Colon (tissue), 2 donors: ENCODE results near the gene NVL.
"Not testable (repeated sequence)": the region's sequence is repeated elsewhere in the genome, so short reads cannot be mapped to it uniquely, and the experiment has no call there.

Experiments used
- FAIRE-seq: peaks from 2 replicates; lab custom pipeline; 2012; peaks lifted over from hg19 to GRCh38; lab: Jason Lieb, UNC
- donor health status: control.
- donor health status: control.

The NVL gene

DNA sequence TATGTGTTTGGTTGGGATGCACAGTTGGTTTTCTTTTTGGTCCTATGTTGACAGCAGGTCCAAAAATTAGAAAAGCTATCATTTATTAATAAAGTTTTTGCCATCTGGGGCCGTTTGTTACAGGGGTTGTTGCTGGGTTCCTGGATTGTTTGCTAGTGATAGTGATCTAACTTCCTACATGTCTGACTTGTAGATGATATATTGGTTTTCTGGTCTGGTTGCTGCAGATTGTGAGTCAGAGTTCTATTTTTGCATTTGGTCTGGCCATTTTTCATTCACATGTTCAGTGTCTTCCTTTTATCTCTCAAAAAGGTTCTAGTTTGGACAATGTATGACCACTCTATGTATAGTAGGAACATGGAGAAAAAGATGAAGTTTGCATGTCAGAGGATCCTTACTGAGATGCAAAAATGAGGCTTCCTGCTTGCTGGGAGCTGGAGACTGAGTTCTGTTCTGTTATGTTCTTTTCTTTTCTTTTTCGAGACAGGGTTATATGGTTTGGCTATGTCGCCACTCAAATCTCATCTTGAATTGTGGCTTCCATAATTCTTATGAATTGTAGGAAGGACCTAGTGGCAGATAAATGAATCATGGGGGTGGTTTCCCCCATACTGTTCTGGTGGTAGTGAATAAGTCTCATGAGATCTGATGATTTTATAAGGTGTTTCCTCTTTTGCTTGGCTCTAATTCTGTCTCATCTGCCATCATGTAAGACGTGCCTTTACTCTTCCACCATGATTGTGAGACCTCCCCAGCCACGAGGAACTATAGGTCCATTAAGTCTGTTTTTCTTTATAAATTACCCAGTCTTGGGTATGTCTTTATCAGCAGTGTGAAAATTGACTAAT is 4.2 kb upstream of the NVL start:
- no peak for FAIRE-seq

DNA sequence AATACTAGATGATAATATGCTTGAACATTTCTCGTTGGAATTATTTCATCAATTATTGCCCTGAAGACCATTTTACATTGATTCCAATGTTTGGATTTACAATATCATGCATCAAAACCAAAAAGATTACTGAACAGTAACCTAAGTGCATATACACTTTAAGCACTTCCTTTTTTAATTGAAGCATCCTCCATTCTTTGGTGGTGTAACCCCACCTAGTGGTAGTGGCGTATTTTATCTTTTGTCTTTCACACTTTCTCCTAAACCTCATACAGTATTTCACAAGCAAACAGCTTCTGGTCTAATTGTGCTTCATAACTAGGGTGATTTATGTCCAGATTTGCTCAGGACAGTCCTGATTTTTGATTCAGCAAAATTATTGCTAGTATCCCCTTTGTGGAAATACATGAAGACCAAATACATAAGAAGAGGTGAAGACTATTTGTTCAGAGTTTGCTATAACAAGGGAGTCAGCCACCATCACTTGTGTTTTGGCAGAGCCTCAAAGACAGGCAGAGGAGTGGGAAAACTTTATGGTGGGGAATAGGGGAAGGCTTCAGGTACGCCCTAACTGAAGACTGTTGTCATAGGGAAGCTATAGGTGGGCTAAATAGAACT is 3.4 kb upstream of the NVL start:
- no peak for FAIRE-seq

DNA sequence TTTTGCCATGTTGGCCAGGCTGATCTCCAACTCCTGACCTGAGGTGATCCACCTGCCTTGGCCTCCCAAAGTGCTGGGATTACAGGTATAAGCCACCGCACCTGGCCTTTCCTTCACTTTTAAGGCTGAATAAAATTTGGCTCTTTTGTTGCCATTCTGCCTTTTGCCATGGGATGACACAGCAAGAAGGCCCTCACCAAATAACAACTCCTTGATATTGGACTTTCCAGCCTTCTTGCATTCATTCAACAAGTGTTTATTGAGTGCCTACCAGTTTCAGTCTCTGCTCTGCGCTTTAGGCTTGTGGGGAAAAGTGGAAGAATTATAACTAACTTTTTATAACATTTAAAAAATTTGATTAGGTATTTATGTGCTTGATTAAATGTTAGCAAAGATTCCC is 1.9 kb upstream of the NVL start:
- FAIRE-seq, result no peak

DNA sequence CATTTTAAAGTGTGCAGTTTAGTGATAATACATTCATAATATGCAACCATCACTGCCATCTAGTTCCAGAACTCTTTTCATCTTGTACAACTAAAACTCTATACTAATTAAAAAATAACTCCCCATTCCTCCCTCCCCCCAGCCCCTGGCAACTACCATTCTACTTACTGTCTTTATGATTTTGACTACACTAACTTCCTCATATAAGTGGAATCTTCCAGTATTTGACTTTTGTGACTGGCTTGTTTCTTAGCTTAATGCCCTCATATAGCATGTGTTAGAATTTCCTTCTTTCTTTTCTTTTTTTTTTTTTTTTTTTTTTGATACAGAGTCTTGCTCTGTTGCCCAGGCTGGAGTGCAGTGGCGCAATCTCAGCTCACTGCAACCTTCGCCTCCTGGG is 1.4 kb upstream of the NVL start:
- no peak for FAIRE-seq

DNA sequence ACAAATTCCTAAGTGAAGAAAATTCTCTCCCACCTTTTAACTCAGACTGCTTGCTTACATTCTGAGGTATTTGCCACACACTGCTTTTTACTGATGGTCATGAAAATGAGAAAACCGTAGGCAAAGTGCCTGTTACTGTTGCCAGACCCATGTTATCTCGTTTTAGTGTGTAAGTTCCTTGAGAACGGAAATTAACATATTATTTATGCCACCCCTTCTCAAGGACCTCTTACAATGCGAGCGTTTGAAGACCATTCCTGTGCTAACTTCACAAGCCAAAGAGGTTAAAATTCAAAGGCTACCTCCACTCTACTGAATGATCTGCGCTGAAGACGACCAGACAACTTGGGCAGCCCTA is 509 bp downstream of the NVL start:
- no peak for FAIRE-seq

DNA sequence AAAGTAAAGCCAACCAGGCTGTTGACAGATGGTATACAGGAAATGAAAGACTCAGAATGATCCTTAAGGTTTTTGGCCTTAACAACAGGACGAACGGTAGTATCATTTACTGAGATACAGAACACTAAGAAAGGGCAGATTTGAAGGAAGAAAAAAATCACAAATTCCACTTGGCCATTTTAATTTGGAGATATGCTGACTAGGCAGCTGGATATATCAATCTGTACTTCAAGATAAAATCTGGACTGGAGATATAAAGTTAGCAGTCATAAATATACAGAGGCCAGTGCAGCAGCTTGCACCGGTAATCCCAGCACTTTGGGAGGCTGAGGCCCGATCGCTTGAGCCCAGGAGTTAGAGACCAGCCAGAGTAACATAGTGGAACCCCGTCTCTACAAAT is 1.3 kb downstream of the NVL start:
- FAIRE-seq, result no peak

DNA sequence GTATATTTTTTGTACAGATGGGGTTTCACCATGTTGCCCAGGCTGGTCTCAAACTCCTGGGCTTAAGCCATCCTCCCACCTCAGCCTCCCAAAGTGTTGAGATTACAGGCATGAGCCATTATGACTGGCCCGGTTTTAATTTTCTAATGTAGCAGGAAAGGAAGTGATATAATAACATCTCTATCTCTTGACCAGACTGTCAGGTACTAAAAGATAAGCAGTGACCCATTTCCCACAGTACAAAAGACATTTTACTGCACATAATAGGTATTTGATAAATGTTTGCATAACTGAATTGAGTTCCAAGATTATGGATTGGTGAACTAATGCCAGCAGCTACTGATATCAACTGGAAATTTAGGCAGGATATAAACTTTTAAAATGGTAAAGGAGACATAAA is 4.0 kb downstream of the NVL start:
- FAIRE-seq, result no peak

DNA sequence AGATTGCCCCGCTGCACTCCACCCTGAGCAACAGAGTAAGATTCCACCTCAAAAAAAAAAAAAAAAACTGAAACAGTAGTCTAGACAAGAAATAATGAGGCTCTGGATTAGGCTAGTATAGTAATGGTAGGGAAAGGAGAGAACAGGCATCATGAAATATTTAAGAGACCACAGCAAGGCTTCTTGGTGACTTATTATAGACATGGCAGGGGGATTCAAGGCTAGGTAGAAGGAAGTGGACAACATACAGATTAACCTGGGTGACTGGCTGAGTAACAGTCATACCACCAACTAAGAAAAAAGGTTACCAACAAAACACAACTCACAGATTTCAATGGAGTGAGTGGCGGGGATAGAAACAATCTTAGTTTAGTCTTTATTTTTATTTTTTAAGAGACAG is 8.3 kb downstream of the NVL start:
- FAIRE-seq, result no peak

DNA sequence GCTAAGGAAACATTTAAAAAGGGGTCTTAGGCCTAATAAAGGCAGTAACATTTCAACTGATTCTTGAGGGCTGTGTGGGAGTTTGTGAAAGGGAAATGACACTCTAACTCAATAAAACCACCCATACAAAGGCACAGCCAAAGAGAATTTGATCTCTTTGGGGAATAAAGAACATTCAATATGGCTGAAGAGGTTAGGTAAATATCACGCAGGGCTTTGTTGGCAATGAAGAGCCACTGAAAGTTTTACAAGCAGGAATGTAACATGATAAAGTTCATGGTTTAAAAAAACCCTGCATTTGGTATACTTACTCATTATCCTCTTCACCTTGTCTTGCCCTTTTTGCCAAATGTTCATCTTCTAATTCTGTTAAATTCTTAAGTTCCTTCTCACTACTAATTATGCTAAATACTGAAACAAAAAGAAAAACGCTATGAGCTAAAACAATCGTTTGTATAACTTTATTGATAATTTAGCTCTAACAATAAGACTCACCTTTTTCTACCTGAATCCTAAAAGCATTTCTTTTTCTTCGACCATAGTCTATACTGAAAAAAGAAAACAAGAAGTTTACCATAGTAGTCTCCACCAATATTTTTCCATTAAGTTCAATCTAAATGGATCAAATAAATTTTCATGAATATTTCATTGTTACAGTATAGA is 12.5 kb downstream of the NVL start:
- no peak for FAIRE-seq

DNA sequence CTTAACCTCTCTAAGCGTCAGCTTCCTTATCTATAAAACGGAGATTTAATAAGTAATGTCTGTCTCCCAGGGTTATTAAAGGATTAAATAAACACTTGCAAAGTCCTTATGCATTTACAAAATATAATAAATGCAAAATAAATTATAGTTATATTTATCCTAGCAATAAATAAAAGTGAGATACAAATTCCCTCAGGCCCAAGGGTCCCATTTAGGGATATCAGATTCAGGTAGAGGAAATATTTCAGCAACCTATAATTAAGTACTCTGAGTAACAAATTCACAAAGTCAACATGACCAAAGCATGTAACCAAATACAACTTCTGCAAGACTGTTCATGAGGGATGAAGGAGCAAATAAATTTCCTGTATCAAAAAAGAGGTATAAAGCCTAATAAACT is 17.9 kb downstream of the NVL start:
- FAIRE-seq, result no peak

DNA sequence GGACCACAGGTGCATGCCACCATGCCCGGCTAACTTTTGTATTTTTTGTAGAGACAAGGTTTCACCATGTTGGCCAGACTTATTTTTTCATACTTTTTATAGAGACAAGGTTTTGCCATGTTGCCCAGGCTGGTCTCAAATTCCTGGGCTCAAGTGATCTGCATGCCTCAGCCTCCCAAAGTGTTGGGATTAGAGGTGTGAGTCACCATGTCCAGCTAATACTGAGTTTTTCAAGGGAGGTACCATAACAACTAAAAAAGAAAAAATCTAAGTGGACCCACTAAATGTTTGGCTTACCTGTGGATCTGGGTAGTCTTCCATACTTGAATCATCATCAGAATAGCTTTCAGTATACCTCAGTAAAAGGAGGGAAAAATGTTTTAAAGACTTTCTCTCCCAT is 18.5 kb downstream of the NVL start:
- not testable (repeated sequence) for FAIRE-seq

DNA sequence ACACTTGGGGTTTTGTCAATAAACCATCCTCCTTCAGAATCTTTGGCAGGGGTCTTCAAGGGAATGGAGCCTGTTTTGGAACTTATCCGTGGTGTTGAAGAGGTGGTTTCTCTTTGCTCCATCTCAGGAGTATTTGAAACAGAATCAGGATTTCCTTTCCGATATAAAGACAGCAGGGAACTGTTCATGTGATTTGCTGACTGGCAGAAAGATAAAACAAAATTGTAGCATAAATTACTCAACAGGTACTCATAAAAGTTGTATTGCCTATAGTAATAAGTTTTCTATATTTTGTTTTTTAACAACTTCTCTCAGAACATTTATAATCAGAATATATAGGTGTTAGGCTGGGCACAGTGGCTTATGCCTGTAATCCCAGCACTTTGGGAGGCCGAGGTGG is 21.9 kb downstream of the NVL start:
- FAIRE-seq, result no peak

DNA sequence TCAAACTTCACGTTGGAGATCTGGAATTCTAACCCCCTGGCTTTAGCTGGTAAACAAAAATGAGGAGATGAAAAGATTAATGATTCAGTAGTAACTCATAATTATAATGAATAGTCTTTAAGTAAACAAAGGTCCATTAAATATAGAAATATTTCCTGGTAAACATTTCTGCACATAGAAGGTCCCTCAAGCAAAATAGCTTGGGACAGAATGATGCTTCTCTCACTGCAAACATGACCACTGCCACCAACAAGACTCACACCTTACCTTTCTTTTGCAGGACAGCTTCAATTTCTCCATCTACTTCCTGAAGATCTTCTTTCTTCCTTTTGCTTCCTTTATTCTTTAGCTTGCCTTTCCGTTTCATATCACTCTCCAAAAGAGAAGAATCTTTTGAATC is 25.2 kb downstream of the NVL start:
- FAIRE-seq, result no peak

DNA sequence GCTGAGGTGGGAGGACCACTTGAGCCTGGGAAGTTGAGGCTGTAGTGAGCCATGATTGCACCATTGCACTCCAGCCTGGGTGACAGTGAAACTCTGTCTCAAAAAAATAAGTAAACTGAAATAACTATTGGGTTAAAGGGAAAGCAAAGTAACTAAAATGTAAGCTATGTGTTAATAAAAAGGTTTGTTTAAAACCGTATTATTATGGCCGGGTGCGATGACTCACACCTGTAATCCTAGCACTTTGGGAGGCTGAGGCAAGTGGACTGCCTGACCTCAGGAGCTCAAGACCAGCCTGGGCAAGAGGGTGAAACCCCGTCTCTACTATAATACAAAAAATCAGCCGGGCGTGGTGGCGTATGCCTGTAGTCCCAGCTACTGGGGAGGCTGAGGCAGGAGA is 27.0 kb downstream of the NVL start:
- FAIRE-seq, result no peak

DNA sequence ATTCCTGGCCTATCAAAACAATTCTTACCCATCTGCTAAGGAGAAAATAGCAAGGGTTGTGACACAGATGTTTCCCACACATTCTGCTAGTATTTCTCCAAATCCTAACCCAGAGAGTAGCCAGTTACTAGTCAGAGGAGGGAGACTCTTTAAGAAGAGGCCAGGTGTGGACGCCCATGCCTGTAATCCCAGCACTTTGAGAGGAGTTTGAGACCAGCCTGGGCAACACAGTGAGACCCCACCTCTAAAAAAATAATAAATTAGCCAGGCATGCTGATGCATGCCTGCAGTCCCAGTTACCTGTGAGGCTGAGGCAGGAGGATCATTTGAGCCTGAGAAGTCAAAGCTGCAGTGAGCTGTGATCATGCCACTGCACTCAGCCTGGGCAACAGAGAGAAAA is 28.6 kb downstream of the NVL start:
- no peak for FAIRE-seq

DNA sequence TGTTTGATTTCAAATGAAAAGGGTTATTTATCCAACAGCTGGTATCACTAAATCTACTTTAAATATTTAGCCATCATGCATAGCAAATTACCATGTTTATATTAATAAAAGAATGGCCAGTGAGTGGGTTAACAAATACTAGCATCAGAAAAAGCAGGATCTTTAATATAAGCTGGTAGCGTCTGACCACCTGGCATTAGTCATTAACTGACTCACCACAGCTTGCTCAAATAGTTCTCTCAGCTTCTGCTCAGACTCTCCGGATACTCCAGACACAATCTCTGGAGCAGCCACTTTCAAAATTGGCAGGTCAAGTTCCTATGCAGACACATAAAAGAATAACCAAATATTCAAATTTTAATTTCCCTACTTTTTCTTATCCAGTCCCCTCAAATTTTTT is 29.6 kb downstream of the NVL start:
- no peak for FAIRE-seq

DNA sequence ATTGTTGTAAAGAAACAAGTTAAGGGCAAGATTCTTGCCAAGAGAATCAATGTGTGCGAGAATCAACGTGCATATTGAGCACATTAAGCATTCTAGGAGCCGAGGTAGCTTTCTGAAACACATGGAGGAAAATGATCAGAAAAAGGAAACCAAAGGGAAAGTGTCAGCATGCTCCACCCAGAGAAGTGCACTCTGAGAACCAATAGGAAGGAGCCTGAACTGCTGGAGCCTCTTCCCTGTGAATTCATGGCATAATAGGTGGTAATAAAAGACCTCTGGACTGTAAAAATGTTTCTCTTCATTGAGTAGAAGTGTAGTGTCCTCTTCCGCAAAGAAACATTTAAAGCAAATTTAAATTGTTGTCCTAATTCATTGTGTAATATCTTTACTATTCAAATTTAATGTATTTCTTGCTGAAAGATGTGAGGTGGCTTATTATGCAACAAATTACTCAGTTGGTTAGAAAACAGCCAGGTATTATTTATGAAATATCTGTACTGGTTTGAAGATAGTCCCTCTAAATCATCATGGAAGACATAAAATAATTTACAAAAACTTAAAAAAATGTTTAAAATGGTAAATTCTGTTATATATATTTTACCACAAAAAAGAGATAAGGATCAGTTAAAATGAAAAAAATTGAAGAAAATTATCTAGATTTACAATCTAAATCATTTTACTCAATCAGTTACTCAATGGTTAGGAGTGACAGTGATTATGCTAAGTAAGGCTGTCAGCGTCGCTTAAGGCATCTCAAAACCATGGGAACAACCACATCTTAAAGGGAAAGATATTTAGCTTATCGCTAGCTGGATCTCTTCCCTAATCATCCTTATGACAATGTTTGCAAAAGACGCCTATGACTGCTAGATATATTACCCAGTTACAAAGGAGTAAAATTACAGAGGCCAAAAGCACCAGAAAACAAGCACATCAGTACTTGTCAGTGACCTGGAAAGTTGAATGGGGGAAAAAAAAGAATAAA is 31.3 kb downstream of the NVL start:
- peak; percentile 66 for FAIRE-seq

DNA sequence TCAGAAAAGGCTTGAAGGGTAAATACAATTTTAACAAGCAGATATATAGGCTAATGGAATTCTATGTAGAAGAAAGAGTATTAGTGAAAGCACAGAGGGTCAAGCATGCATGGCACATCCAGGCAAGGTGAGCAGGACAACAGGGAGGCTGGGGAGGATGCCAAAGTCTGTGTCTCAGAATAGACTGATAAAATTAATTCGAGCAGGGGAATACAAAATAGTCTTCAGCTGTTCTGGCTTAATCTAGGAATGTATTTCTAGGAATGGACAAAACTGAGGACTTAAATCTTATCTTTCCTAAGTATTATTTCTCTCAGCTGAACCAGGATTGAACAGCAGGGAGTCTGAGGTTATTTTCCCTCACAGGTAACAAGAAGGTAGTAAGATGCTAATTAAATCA is 35.2 kb downstream of the NVL start:
- FAIRE-seq, result no peak

DNA sequence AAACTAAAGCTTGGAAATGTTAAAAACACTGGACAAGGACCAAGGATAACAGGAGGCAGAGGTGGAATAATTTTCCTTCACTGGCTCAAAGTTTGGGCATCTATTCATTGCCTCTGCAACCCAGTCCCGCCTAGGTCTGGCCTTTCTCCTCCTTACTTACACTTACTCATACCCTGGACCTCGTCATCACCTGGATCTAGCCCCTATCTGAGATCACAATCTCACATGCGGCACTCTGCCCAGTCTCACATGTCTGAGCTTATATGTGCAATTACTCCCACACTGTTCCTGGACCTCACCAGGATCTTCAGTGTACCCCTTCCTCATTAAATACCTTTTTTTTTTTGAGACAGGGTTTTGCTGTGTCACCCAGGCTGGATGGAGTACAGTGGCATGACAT is 37.6 kb downstream of the NVL start:
- no peak for FAIRE-seq

DNA sequence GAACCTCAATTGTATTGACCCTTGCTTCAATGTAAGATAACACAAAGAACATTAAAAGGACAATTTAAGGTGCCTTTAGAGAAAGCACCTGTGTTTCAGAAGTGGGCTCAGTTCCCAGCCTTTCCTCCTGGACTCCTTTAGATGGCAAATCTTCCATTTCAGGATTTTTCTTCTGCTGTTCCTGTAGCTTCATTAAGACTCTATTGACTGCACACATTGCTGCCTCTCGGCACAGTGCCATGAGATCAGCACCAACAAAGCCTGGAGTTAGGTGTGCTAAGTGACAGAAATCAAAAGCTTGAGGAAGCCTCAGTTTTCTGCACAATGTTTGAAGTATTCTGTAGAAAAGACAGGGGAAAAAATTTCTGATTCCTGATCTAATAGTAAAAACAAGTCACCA is 40.6 kb downstream of the NVL start:
- no peak for FAIRE-seq

DNA sequence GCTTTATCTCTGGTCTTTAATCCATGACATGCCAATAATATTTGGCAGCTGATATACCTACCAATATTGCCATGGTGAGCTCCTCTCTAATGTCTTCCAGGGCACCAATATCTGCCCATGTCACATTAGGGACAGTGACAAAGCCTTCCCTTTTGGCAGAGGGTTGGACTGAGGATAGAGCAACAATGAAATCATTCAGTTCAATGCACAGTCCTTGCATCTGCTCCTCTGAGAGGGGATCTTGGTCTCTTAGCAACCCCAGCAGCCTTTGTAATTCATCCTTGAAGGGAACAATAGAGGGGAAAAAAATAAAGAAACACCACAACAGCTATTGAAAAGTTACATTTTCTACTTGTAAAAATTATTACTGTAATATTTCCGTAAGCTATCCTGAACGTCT is 42.3 kb downstream of the NVL start:
- no peak for FAIRE-seq

DNA sequence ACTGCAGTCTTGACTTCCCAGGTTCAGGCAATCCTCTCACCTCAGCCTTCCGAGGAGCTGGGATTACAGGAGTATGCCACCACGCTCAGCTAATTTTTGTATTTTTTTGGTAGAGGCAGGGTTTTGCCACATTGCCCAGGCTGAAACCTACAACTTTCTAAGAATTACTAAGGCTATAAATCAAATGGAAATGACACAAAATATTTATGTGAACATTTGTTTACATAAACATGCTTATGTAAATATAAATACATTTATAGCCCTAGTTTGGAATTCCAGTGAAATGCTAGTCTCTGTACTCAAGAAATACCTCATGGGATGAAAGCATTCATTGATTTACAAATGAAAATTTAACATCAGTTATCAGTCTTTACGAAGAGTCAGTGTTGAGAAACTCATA is 47.8 kb downstream of the NVL start:
- no peak for FAIRE-seq
